GM19324 (cell line): ENCODE data around the gene FAM3B.
"Not testable (repeated sequence)": the region's sequence is repeated elsewhere in the genome, so short reads cannot be mapped to it uniquely, and the experiment has no call there.

ENCODE experiments used
- ATAC-seq: cut with Tn5 transposase; IDR thresholded peaks from one replicate; pipeline ENCODE4 v1.9.1; 2021; ENCODE audit warnings: mild to moderate bottlenecking, moderate library complexity; ENCODE audit not compliant: unreplicated experiment, low FRiP score

Gene FAM3B, protein sequence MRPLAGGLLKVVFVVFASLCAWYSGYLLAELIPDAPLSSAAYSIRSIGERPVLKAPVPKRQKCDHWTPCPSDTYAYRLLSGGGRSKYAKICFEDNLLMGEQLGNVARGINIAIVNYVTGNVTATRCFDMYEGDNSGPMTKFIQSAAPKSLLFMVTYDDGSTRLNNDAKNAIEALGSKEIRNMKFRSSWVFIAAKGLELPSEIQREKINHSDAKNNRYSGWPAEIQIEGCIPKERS

GRCh38 chr21:41316200-41317062 is at the start of gene FAM3B:
Gene FAM3B (plus strand): TSS chr21:41316801. CDS start chr21:41316880, 79 bp downstream.
- no peak for ATAC-seq

DNA sequence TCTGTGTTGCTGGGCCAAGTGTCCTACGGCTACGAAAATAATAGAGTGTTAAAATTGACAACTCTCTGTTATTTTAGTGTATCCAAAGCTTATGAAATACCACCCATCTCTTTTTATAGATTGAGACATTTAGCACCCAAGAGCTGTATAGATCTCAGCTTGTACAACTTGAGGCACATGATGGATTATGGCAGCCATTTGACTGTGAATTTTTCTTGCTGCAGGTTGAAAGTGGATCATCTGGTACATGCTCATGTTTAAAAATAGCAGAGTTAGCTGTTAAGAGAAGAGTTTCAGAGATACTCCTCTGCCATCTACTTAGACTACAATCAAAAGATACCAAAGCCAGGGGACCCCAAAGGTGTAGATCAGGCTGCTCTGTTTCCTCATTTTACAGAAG is 49.3 kb upstream of the FAM3B start:
- ATAC-seq, result no peak

DNA sequence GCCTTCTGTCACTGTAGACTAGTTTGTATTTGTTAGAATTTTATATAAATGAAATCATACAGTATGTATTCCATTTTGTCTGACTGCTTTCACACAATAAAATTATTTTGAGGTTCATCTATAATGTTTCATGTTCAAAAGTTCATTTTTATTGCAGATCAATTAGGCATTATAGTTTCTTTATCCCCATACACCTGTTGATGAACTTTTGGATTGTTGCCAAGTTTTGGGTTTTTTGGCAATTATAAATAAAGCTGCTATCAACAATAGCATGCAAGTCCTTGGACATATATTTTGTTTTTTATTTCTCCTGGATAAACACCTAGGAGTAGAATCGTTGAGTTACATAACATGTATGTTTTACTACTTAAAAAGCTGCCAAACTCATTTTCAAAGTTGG is 47.1 kb upstream of the FAM3B start:
- ATAC-seq, result no peak

- no peak for ATAC-seq
Observed at GRCh38 chr21:41277196-41277595, 39.4 kb upstream of the FAM3B start.

GRCh38 chr21:41277846-41278245 is 38.8 kb upstream of the FAM3B start:
- ATAC-seq, result no peak

GRCh38 chr21:41280115-41280919 is 36.3 kb upstream of the FAM3B start:
- ATAC-seq, result no peak

DNA sequence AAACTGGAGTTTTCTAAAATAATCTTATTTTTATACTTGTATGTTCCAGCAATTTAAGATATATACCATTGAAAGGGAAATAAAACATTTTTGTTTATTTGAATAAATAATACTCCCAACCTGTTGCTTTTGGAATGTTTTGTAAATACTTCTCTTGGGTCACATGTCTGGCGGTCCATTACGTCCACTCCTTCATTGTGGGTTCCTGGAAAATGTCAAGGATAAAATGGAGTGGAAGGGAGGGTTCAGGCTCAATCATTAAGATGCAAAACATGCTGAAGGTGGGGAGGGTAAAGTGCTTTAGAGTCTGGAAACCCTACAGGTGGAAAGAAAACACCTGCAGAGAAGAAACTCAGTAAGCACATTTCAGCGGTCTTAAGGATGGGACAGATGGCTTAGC is 34.2 kb upstream of the FAM3B start:
- no peak for ATAC-seq

GRCh38 chr21:41283211-41283818 is 33.3 kb upstream of the FAM3B start:
- no peak for ATAC-seq

GRCh38 chr21:41289431-41289830 is 27.2 kb upstream of the FAM3B start:
- ATAC-seq, result no peak

DNA sequence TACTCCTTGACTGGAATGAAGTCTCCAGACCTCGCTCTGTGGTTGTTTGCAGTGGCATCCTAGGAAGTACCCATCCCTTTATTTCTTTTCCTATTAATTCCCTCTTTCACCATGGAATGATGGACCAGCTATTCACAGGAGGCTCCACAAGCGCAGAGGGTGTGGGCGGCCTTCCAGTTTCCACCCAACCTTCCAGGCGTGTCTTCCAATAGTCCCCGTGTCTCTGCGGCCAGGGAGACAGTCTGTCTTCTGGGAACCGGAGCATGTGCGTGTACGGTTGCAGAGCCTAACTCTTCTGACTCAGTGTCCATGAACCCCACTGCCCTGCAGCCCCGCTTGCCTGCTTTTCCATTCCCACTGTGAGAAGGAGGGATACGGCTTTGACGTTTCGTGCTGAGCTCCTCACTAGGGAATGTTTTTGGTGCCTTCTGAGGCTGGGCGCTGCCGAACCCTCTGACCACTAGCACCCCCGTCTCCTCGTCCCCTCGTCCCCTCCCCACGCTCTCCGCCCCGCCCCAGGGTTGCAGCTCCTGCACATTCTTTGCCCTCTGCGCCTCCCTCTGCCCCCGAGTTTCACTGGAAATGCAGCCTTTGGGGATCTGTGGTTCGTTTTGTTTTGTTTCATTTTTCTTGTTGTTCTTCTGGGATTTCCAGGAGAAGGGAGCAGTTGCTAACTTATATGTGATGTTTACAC is 26.3 kb upstream of the FAM3B start:
- no peak for ATAC-seq

- no peak for ATAC-seq
Observed at GRCh38 chr21:41294548-41295231, 21.9 kb upstream of the FAM3B start.

GRCh38 chr21:41295721-41296254 is 20.8 kb upstream of the FAM3B start:
- no peak for ATAC-seq

DNA sequence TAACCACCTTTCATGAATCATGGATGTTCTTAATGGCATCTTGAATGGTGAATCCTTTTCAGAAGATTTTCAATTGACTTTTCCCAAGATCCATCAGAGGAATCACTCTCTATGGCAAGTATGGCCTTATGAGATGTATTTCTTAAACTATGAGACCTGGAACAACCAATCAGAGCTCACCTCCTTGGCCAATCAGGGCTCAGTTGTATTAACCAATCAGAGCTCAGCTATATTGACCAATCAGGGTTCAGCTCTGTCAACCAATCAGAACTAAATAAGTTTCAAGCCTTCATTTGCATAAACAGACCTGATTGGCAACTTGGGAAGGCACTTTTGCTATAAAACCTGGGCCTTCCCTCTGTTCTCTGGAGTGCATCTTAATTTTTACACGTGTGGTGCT is 13.6 kb upstream of the FAM3B start:
- no peak for ATAC-seq

DNA sequence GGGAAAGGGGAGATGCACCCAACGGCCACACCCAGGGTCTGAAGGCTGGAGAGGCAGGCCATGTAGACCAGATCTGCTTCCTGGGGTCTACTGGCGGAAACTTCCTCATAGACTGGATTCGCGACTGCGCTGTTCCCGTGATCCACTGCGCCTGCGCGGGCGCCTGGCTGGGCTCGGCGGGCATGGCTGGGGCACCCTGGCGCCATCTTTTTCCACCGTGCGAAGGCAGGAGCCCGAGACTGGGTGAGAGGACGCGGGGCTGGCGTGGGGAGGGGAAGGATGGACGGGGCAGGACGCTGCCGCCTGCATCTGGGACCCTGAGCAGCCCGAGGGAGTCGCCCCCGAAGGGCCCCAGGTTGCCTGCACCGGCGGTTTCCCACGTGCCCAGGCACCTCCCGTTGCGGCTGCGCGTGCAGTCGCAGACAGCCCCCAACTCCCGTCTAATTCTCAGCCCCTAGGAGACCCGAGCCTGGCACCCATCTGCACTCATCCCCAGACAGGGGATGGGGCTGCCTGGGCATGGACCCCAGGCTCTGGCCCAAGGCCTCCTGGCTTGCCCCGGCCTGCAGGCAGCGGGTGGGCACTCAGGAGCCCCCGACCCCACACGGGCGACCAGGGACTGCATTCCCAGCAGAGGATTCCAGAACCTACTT is 12.4 kb upstream of the FAM3B start:
- ATAC-seq, result no peak

- no peak for ATAC-seq
Observed at GRCh38 chr21:41307219-41307618, 9.4 kb upstream of the FAM3B start.

- not testable (repeated sequence) for ATAC-seq
Observed at GRCh38 chr21:41313285-41314164, 3.1 kb upstream of the FAM3B start.

- ATAC-seq, result no peak
Observed at GRCh38 chr21:41315726-41316125, 875 bp upstream of the FAM3B start.

GRCh38 chr21:41317063-41317392 is 427 bp downstream of the FAM3B start:
- no peak for ATAC-seq
